HG03064 (cell line): ENCODE results near the gene COQ6.
"Not testable (repeated sequence)": the region's sequence is repeated elsewhere in the genome, so short reads cannot be mapped to it uniquely, and the experiment has no call there.

ENCODE experiments used
- ATAC-seq: cut with Tn5 transposase; IDR thresholded peaks from one replicate; pipeline ENCODE4 v1.9.1; 2021; ENCODE audit warnings: low read depth; ENCODE audit not compliant: unreplicated experiment

COQ6 gene

DNA sequence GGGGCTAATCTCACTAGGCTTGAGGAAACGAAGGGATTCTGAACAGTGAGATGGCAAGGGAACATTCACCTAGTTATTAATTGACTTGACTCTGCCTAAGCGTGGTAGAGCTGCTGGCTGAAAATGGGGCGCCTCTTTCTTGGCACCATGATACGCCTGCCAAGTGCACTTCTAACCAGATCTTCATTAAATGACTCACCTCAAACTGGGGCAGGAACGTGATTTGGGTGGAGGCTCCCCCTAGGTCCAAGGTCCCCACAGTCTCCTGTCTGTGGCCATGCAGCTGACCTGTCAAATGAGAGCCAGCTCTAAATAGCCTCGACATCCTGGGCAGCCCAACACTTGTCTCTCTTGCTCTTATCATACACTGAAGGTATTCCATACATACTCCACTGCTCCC is 26.0 kb downstream of the COQ6 start:
- ATAC-seq: no peak

DNA sequence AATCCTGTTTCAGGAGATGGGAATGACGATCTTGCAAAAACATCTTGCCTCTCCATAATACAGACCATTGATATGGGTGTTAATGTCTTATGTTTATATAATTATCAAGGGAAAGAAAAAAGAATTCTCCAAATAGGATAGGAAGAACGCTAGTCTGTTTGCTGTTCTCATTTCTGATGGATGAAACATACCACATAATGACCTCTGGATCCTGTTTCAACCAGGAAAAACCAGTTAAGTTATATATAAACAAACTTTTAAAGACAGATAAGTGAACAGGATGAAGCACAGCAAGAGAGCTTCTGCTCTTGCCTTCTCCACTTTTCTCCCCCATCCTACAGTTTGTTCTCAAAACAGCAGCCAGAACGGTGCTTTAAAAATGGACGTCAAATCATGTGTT is 27.8 kb downstream of the COQ6 start:
- no peak for ATAC-seq

DNA sequence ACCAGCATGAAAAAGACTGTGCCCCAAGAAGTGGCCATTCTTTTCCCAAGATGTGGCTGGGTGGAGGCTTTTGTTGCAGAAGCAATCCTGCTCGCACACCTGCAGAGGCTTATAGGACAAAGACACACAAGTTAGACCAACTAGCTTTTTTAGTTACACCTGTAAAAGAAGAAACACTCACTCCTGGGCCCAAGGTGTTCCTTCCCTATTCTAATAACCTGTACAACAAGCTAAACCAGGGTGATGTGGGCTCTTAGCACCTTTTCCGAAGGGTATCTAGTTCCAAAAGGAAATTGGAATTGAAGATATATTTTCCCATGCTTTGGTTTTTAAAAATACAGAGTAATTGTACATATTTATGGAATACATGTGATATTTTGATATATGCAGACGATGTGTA is 38.0 kb downstream of the COQ6 start:
- ATAC-seq: no peak

DNA sequence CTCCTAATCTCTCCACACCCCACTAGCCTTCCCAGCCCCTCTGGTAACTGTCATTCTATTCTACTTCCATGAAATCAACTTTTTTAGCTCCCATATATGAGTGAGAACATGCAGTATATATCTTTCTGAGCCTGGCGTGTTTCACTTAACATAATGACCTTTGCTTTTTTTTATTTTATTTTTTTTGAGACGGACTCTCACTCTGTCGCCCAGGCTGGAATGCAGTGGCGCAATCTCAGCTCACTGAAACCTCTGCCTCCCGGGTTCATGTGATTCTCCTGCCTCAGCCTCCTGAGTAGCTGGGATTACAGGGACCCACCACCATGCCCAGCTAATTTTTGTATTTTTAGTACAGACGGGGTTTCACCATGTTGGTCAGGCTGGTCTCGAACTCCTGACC is 38.6 kb downstream of the COQ6 start:
- ATAC-seq: not testable (repeated sequence)

DNA sequence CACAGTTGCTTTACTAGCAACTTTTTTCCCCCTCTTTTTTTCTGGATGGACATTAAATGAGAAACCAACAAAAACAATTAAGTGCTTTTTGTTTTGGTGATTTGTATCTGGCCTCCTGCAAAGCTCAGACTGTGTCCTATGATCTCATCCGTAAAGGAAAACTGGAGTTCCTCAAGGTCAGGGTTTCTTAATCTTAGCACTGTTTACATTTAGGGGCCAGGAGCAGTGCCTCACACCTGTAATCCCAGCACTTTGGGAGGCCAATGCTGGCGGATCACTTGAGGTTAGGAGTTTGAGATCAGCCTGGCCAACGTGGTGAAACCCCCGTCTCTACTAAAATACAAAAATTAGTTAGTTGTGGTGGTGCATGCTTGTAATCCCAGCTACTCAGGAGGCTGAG is 41.0 kb downstream of the COQ6 start:
- no peak for ATAC-seq

DNA sequence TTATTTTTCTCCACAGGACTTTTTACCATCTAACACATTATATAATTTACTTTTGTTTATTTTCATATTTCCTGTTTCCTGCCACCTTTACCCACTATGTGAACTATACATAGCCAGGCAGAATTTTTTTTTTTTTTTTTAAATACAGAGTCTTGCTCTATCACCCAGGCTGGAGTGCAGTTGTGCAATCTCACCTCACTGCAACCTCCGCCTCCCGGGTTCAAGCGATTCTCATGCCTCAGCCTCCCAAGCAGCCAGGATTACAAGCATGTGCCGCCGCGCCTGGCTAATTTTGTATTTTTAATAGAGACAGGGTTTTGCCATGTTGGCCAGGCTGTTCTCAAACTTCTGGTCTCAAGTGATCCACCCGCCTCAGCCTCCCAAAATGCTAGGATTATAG is 44.8 kb downstream of the COQ6 start:
- not testable (repeated sequence) for ATAC-seq

DNA sequence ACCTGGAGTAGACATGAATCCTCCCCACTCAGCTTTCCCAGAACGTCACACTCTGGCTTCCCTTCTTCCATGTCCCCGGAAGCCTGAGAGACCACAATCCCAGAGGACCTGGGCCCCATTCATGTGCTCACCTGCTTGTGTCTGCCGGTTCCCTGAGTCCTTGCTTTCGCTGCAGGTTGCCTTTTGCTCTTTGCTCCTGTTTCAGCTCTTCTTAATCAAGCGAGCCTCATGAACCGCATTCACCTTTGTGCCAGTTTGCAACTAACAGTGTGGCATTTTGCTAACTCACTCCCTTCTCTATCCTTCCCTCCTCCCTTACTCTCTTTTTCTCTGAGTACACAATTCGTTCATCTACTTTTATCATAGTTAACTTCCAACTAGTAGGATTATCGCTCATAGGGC is 45.9 kb downstream of the COQ6 start:
- ATAC-seq: no peak

DNA sequence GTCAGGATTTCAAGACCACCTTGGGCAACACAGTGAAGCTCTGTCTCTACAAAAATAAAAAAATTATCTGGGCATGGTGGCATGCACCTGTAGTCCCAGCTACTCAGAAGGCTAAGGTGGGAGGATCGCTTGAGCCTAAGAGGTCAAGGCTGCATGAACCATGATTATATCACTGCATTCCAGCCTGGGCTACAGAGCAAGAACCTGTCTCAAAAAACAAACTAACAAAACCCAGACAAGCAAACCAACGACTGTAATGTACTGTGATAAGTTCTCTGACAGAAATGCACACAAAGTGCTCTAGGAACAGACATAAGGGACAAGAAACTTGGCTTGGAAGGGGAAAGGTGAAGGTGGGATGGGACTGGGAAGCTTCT is 46.6 kb downstream of the COQ6 start:
- ATAC-seq: no peak

DNA sequence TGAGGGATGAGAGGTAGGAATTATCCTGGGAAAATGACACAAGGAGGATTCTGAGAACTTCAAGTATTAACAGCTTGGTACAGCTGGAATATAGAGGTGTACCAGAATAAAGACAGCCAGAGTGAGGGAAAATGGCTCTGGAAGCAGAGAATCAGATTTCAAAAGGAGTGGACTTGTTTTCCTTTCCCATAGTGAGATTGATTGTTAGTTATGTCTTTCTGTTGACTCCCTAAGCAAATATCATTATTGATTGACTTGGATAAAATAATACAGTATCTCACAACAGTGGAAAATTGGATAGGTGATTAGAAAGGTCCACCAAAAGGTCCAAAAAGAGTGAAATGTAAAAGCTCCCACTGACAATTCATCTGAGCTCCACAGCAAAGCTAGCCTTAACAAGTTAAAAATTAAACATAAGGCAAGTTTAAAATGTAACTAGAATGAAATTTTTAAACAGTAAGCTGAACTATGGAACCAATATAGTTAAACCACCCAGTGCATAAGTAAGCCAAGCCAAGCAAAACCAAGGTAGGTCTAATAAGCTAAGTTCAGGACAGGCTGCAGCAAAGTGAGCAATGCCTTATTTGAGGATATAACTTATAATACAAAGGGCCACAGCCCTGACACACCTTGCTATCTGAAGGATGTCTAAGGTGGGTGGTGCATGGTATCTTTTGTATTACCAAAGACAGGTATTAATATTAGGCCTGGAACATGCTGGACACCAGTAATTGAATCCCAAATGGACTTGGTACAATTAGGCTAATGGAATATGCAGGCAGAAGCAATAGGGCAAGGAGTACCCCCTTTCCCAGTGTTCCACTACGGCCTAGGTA is 47.2 kb downstream of the COQ6 start:
- ATAC-seq: no peak

DNA sequence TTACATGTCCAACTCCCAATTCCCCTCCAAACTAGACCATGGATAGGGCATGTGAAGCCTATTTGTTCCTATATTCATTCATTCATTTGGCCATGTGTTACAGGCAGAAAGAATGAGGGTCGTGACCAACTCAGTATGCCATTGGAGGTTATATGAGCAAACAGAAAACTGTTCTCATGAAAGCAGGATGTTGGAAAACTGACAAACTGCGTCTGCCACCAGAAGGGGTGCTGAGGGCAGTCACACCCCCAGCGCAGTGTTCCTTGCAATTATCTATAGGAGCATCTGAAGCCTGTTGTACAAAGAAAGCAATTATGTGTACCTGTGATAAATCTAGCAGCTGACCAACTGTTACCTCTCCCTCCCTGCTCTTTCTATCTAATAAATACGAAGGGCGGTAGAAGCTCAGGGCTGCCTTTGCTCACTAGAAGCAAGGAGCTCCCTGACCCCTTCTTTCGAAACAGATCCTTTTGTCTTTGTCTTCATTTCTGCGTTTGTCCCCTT is 47.9 kb downstream of the COQ6 start:
- ATAC-seq: no peak

DNA sequence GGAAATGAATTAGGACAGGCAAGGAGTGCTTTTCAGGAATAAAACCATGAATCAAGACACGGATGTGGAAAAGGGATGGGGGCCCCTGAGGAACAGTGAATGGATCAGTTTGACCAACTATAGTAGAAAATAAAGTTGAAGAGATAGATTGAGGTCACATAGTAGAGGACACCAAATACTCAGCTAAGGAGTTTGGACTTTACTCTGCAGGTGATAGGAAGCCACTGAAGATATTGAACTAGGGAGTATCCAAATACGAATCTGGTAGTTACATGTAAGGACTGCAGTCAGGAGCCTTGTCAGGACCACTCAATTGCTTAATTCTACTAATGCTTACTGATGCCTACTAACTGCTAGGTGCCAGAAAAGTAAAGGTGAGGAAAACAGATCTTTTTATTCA is 48.6 kb downstream of the COQ6 start:
- ATAC-seq: no peak

DNA sequence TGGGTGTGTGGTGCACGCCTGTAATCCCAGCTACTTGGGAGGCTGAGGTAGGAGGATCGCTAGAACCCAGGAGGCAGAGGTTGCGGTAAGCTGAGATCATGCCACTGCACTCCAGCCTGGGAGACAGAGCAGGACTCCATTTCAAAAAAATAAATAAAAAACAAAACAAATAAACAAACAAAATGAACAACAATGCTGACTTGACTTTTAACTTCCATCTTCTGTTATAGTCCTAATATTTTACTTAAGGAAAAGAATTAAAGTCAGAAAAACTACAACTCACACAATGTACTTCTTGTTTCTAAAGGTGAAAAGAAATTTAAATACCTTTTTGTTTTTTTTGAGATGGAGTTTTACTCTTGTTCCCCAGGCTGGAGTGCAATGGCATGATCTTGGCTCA is 55.6 kb downstream of the COQ6 start:
- ATAC-seq: not testable (repeated sequence)

DNA sequence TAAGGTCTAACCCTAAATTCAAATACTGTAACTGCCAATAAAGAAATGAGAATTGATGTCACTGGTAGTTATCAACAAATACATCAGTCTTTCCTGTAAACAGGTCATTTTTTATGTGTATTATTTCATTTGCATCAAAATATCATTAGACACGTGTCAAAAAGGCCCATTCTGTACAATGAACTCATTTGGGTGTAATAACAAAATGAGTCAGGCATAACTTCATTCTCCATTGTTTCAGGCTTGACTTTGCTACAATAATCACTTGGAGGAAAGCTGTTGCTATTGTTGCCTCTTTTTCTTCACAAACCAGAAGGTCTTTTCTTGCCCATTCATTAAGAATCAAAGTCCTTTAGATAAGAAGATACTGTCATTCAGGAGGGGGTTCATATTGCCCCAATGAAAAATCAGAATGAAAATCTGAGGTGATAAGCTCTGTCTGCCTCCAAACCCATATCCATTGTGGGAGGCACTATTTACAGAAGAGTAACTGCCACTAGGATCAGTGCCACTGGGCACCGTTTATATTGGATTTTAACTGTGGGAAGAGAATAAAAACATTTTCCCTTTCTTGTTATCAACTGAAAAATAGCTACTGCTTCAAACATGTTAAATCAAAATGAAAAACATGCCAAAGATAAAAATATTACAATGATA is 58.9 kb downstream of the COQ6 start:
- no peak for ATAC-seq
